VCaP (cell line): Measurements from ENCODE around the gene NXN.

Experiments
- H3K27ac ChIP-seq: fragments of 450-650 bp; 2 replicates; pipeline ENCODE4 v1.5.1; 2017
- TF ChIP-seq, protein P1 (sequence below): fragments of 450-650 bp; conservative IDR thresholded peaks from 2 replicates; pipeline ENCODE4 v1.5.1; 2017; ENCODE audit warnings: mild to moderate bottlenecking, moderate library complexity

The NXN gene

DNA sequence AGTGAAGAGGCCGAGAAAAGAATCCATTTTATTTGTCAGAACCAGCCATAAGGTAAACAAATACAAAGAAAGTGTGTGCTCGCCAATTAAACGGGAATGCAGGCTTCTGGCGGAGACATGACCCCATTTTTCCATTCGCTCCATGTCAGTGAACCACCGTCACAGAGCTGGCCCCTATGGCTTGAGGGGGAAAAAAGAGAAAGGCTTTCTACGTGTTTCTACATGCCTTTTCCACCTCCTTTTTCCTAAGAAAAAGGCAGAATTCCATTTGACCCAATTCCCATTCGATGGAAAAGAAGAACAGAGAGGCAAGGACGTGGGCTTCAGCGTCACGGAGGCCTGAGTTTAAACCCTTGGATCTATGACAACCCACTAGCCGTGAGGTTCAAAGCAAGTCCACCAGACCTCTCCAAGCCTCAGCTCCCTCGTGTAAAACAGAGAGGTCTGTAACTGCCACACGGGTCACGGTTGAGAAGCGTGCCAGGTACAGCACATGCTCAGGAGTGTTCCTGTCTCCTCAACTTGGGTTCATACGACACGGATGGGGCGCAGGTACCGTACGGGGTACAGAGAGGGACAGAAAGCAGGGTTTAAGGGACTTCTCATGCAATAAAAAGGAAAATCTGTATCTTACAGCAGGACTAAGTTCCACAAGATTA lies 91.9 kb downstream of the NXN start:
- TF ChIP-seq, protein P1, sequence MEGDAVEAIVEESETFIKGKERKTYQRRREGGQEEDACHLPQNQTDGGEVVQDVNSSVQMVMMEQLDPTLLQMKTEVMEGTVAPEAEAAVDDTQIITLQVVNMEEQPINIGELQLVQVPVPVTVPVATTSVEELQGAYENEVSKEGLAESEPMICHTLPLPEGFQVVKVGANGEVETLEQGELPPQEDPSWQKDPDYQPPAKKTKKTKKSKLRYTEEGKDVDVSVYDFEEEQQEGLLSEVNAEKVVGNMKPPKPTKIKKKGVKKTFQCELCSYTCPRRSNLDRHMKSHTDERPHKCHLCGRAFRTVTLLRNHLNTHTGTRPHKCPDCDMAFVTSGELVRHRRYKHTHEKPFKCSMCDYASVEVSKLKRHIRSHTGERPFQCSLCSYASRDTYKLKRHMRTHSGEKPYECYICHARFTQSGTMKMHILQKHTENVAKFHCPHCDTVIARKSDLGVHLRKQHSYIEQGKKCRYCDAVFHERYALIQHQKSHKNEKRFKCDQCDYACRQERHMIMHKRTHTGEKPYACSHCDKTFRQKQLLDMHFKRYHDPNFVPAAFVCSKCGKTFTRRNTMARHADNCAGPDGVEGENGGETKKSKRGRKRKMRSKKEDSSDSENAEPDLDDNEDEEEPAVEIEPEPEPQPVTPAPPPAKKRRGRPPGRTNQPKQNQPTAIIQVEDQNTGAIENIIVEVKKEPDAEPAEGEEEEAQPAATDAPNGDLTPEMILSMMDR = no peak

DNA sequence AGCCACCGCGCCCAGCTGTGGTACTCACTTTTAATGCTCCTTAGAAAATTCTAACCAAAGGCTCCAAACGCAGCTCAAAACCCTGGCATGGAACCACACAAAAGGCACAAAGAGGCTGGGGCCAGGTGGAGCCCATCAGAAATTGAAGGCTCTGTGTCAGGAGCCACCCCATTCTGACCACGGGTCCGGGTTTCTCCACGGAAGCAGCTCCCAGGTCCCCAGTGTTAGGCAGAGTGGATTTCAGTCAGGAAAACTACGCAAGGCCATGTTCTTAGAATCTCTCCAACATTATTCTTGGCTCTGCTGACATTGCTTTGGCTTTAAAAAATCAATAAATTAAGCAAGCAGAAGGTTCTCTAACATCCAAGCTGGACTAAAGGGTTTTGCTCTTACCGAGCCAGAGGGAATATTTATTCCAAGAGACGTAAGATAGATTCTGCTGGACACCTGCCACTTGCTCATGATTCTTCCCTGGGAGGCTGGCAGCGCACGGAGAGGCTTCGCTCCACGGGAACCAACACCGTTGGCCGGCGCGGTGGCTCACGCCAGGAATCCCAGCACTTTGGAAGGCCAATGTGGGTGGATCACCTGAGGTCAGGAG lies 93.5 kb downstream of the NXN start:
- peak overlapping the region; percentile 65 for H3K27ac ChIP-seq
- TF ChIP-seq, protein P1 = no peak

More for the DNA sequence above, 91.9 kb downstream of the NXN start:
- no peak overlapping the region for H3K27ac ChIP-seq

DNA sequence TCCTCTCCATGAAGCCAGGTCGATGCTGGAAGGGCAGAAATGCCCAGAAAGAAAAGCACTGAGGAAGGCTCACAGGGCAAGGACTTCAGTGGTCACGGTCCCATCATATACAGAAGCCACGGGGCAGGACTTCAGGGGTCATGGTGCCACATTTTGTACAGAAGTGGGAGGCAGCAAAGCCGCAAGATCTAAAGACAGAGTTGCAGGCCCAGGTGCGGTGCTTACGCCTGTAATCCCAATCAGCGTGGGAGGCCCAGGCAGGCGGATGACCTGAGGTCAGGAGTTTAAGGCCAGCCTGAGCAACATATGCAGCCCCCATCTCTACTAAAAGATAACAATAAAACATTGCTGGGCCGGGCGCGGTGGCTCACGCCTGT lies 96.0 kb downstream of the NXN start:
- TF ChIP-seq, protein P1 = no peak
- peak overlapping the region; percentile 29 for H3K27ac ChIP-seq

DNA sequence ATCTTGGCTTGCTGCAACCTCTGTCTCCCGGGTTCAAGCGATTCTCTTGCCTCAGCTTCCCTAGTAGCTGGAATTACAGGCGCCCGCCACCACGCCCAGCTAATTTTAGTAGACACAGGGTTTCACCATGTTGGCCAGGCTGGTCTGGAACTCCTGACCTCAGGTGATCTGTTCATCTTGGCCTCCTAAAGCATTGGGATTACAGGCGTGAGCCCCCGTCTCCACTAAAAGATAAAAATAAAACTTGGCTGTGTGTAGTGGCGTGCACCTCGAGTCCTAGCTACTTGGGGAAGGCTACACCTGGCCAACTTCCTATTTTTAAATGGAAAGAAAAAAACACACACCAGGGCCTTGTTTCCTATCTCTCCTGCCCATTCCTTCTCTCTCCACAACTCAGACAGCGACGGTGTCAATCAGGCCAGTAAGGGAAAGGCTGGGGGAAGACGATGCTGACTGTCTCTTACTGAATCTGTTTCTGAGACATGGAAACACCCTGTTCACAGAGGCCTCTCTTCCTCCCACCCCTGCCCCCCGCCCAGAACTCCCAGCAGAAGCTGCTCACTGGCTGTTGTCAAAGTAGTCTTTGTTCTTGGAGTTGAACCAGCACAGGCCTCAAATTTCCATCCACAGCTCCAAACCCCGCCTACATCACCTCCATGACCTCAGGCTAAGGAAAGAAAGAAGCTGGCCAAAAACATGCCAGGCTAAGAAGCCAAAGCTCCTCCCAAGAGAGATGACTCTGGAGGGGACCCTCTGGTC lies 96.6 kb downstream of the NXN start:
- peak overlapping the region; percentile 29 for H3K27ac ChIP-seq
- TF ChIP-seq, protein P1 = no peak

DNA sequence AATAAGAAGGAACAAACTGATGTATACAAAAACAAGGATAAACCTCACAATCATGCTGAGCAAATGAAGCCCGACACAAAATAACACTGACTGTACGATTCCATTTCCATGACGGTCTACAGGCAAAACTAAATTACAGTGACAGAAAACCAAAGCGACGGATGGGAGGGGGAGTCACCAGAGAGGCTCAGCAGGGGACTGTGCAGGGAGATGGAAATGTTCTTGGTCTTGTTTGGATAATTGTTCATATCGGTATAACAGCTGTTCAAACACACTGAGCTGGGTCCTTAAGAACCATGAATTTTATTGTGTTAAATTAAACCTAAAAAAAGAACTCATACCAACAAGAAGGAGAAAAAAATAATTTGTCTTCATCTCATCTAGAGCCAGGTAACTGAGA lies 97.8 kb downstream of the NXN start:
- no peak overlapping the region for H3K27ac ChIP-seq
- TF ChIP-seq, protein P1 = no peak

DNA sequence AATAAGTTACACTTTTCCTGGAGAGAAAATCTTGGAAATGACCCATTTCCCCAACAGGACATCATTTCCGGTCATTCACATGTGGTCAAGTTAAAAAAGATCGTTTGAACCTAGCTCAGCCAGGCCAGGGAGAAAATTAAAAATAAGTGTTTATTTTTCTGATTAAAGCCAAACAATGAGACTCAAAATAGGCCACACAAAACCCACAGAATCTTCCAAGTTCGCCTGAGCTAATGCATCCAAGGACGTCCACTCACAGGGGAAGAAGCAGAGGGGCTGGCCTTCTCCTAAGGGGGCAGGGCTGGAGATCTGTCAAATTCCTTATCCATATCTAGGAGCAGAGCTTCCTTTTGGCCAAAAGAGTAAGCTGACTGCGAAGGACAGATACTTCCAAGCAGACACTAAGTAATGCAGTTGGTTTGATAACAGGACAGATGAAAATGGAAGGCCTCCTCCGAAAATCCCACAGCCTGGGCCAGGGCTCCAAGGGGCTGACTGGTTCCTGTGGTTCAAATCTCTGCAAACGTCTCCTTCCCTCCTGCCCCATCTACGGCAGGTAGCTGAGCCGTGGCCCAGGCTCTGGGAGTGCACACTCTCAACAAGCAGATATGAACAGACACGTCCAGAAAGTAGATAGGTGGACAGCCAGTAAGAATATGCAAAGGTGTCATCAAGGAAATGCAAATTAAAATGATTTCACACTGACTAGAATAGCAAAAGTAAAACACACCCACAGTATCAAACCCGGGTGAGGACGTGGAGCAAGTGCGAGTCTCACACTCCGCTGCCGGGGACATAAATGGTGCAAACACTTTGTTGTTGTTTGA lies 98.9 kb downstream of the NXN start:
- TF ChIP-seq, protein P1 = no peak
- H3K27ac ChIP-seq = no peak overlapping the region
